H1 (cell line): ENCODE data around the gene NOM1. TPM values are rescaled to one million over a fixed set of nuclear protein-coding genes. Genes with fewer than 3 reads are reported as not detected.
A peak's percentile ranks its signal among the peaks of the same experiment; 100 is the strongest.

Source experiments
- CTCF ChIA-PET: fragments of 300-600 bp; sonication (Branson Sonifier 250); formaldehyde crosslinking; loops from one replicate; lab custom pipeline; 2021; ENCODE audit not compliant: partially characterized antibody; lab: Charles Lee
- POLR2A ChIA-PET: fragments of 300-600 bp; sonication (Branson Sonifier 250); formaldehyde crosslinking; loops from one replicate; lab custom pipeline; 2021; ENCODE audit warnings: inconsistent platforms; ENCODE audit not compliant: partially characterized antibody; lab: Charles Lee
- DNase-seq, 2 experiments: peaks; one replicate each; pipeline versions ENCODE4 v3.0.0 to v3.0.0-alpha.2; 2010 to 2022; ENCODE audit warnings: low spot score in 2 of 2, low read depth in 1 of 2, mixed read lengths in 1 of 2
- FAIRE-seq: peaks from 2 replicates; lab custom pipeline; 2011; peaks lifted over from hg19 to GRCh38; lab: Jason Lieb, UNC
- H2AFZ ChIP-seq: 2 replicates; pipeline ENCODE4 v1.8.1; 2012; ENCODE audit warnings: low read length, inconsistent platforms
- H2AK5ac ChIP-seq: 2 replicates; pipeline ENCODE4 v1.6.1; 2013; ENCODE audit warnings: low read depth, low read length
- H2BK120ac ChIP-seq: replicated peaks from 2 replicates; pipeline ENCODE3; 2013; ENCODE audit warnings: low read depth, low read length, inconsistent platforms
- H2BK12ac ChIP-seq: 2 replicates; pipeline ENCODE4 v1.6.1; 2013; ENCODE audit warnings: low read depth, low read length
- H2BK15ac ChIP-seq: 2 replicates; pipeline ENCODE4 v1.6.1; 2013; ENCODE audit warnings: low read length
- H2BK20ac ChIP-seq: 2 replicates; pipeline ENCODE4 v1.6.1; 2013; ENCODE audit warnings: low read length
- H2BK5ac ChIP-seq: 2 replicates; pipeline ENCODE4 v1.6.1; 2013; ENCODE audit warnings: low read depth, low read length
- H3K14ac ChIP-seq: 2 replicates; pipeline ENCODE4 v1.6.1; 2013; ENCODE audit warnings: inconsistent platforms; ENCODE audit not compliant: insufficient read length
- H3K18ac ChIP-seq: 2 replicates; pipeline ENCODE4 v1.6.1; 2013; ENCODE audit warnings: low read length; ENCODE audit errors: extremely low read depth
- H3K23ac ChIP-seq: 2 replicates; pipeline ENCODE4 v1.6.1; 2013; ENCODE audit warnings: inconsistent platforms; ENCODE audit not compliant: insufficient read length
- H3K23me2 ChIP-seq: 2 replicates; pipeline ENCODE4 v1.6.1; 2013; ENCODE audit warnings: low read depth, low read length
- H3K27ac ChIP-seq: 2 replicates; pipeline ENCODE4 v1.6.1; 2011; ENCODE audit warnings: low read depth, low read length, inconsistent platforms
- H3K27me3 ChIP-seq, 4 experiments: replicated peaks in 1 of 4; 1 replicate in 1 of 4; 2 replicates in 3 of 4; pipeline versions ENCODE4 v1.6.1 to v1.8.1; 2011 to 2013; ENCODE audit warnings: low read length in 3 of 4, mild to moderate bottlenecking in 3 of 4, inconsistent platforms in 2 of 4, mixed read lengths in 2 of 4, moderate library complexity in 1 of 4; ENCODE audit not compliant: control insufficient read depth in 3 of 4, insufficient read depth in 3 of 4; ENCODE audit errors: extremely low read depth in 1 of 4
- H3K36me3 ChIP-seq, 4 experiments: 2 replicates each; pipeline versions ENCODE4 v1.6.1 to v1.8.1; 2011 to 2013; ENCODE audit warnings: mild to moderate bottlenecking in 4 of 4, low read length in 3 of 4, moderate library complexity in 2 of 4, control low read depth in 1 of 4, inconsistent platforms in 1 of 4; ENCODE audit not compliant: insufficient read depth in 4 of 4, control insufficient read depth in 2 of 4
- H3K4ac ChIP-seq: replicated peaks from 2 replicates; pipeline ENCODE3; 2013; ENCODE audit warnings: low read length, low read depth, mixed read lengths, inconsistent platforms; ENCODE audit not compliant: insufficient read length
- H3K4me1 ChIP-seq, 4 experiments: replicated peaks in 1 of 4; 1 replicate in 1 of 4; 2 replicates in 3 of 4; pipeline versions ENCODE4 v1.6.1 to v1.8.1; 2011 to 2013; ENCODE audit warnings: low read length in 3 of 4, inconsistent platforms in 2 of 4, mixed read lengths in 1 of 4; ENCODE audit not compliant: insufficient read depth in 4 of 4, control insufficient read depth in 3 of 4
- H3K4me2 ChIP-seq, 2 experiments: 2 replicates each; pipeline versions ENCODE4 v1.6.1 to v1.8.1; 2011 to 2013; ENCODE audit warnings: low read depth in 2 of 2, low read length in 2 of 2, control low read depth in 1 of 2, inconsistent platforms in 1 of 2, mild to moderate bottlenecking in 1 of 2; ENCODE audit not compliant: insufficient read depth in 1 of 2
- H3K4me3 ChIP-seq, 4 experiments: fragments of 200-600, 300-600 bp in 1 of 4; sonication (generic), shearing (Covaris generic), sonication (Bioruptor Twin) in 1 of 4; 2 replicates each; pipeline versions ENCODE4 v1.5.1 to v1.8.1; 2011 to 2016; ENCODE audit warnings: low read length in 4 of 4, low read depth in 3 of 4, control low read depth in 2 of 4, inconsistent platforms in 2 of 4, mild to moderate bottlenecking in 2 of 4, mixed read lengths in 1 of 4, moderate library complexity in 1 of 4; ENCODE audit not compliant: insufficient read depth in 2 of 4; ENCODE audit errors: extremely low read depth in 1 of 4
- H3K56ac ChIP-seq: replicated peaks from 2 replicates; pipeline ENCODE3; 2013; ENCODE audit warnings: low read depth, mild to moderate bottlenecking, mixed read lengths, low read length, inconsistent platforms; ENCODE audit not compliant: insufficient read length
- H3K79me1 ChIP-seq: 2 replicates; pipeline ENCODE4 v1.6.1; 2013; ENCODE audit warnings: low read depth, low read length, control low read depth
- H3K79me2 ChIP-seq, 2 experiments: 2 replicates each; pipeline versions ENCODE4 v1.6.1 to v1.8.1; 2012 to 2013; ENCODE audit warnings: low read length in 2 of 2, mild to moderate bottlenecking in 2 of 2, inconsistent platforms in 1 of 2; ENCODE audit not compliant: insufficient read depth in 2 of 2, control insufficient read depth in 1 of 2
- H3K9ac ChIP-seq, 4 experiments: replicated peaks in 1 of 4; 1 replicate in 1 of 4; 2 replicates in 3 of 4; pipeline versions ENCODE4 v1.6.1 to v1.8.1; 2011 to 2013; ENCODE audit warnings: low read depth in 3 of 4, low read length in 3 of 4, control low read depth in 2 of 4, mild to moderate bottlenecking in 2 of 4, moderate library complexity in 2 of 4, inconsistent platforms in 1 of 4; ENCODE audit errors: extremely low read depth in 1 of 4
- H3K9me3 ChIP-seq, 2 experiments: 2 replicates each; pipeline versions ENCODE4 v1.6.1 to v1.8.1; 2012 to 2013; ENCODE audit warnings: mild to moderate bottlenecking in 2 of 2, moderate library complexity in 2 of 2, control low read depth in 1 of 2, inconsistent platforms in 1 of 2, low read depth in 1 of 2, low read length in 1 of 2, mixed read lengths in 1 of 2; ENCODE audit not compliant: insufficient read depth in 2 of 2
- H4K20me1 ChIP-seq, 2 experiments: replicated peaks in 1 of 2; 2 replicates each; pipeline versions ENCODE3 to v1.8.1; 2011 to 2013; ENCODE audit warnings: inconsistent platforms in 2 of 2, low read length in 2 of 2, mild to moderate bottlenecking in 1 of 2; ENCODE audit not compliant: insufficient read depth in 2 of 2, control insufficient read depth in 1 of 2
- H4K5ac ChIP-seq: 2 replicates; pipeline ENCODE4 v1.6.1; 2013; ENCODE audit warnings: low read length, low read depth, mixed read lengths, inconsistent platforms; ENCODE audit not compliant: insufficient read length
- H4K8ac ChIP-seq: 2 replicates; pipeline ENCODE4 v1.8.0; 2013; ENCODE audit warnings: mild to moderate bottlenecking, moderate library complexity, low read length, inconsistent platforms; ENCODE audit not compliant: insufficient read depth; ENCODE audit errors: extremely low read depth
- H4K91ac ChIP-seq: replicated peaks from 2 replicates; pipeline ENCODE3; 2013; ENCODE audit warnings: low read length, mixed read lengths, inconsistent platforms; ENCODE audit not compliant: insufficient read length
- CBX8 ChIP-seq: fragments of 300-800, 300-1000 bp; sonication (generic); IDR thresholded peaks from 2 replicates; pipeline ENCODE4 v1.7.1; 2016; ENCODE audit warnings: low read depth, low read length, borderline replicate concordance
- CTBP2 ChIP-seq: IDR thresholded peaks from 2 replicates; pipeline ENCODE4 v1.7.0; 2011; ENCODE audit warnings: borderline replicate concordance, mild to moderate bottlenecking, moderate library complexity, mixed read lengths, low read length; ENCODE audit not compliant: insufficient read depth, insufficient read length
- MAFK ChIP-seq: IDR thresholded peaks from 2 replicates; pipeline ENCODE4 v1.6.1; 2012; ENCODE audit warnings: low read depth, mild to moderate bottlenecking, improper control_type of control experiment, low read length
- WGBS, 2 experiments: shearing (Covaris generic) in 1 of 2; methylation state at CpG; one replicate each; pipeline versions ENCODE4 v1.1.6 to v1.1.7; 2013 to 2015; ENCODE audit warnings: low lambda C conversion rate in 2 of 2, mixed read lengths in 2 of 2, inconsistent platforms in 1 of 2, low coverage in 1 of 2, missing lambda C conversion rate in 1 of 2; ENCODE audit not compliant: insufficient replicate concordance in 2 of 2, insufficient coverage in 1 of 2, insufficient read length in 1 of 2; ENCODE audit errors: extremely low coverage in 1 of 2, missing lambda C conversion rate in 1 of 2; 5-methylcytosine and 5-hydroxymethylcytosine counted together
- polyA plus RNA-seq, 7 experiments: library from polyadenylated mRNA; depleted of rRNA in 3 of 7; stranded (reverse) in 5 of 7; unstranded in 2 of 7; fragments of >200 nt in 5 of 7; fragments of 200-250 nt in 2 of 7; gene quantifications; 1 replicate in 5 of 7; 2 replicates in 1 of 7; 4 replicates in 1 of 7; pipeline versions ENCODE4 v1.2.1 to v1.2.3, GENCODE V29; 2011 to 2013; ENCODE audit warnings: missing spikeins in 2 of 7, mixed read lengths in 2 of 7
- total RNA-seq: library from RNA; stranded (reverse); fragmentation: NEBNext Ultra II Directional; extraction: Animal tissue kit (Norgen Biotek cat#: 25700); gene quantifications from 2 replicates; pipeline ENCODE4 v1.2.1, GENCODE V29; 2021

NOM1 gene
- total and polyA plus RNA-seq, 2 of the 8 experiments (the other 6 are each of a cell fraction or from before 2014, with no cell fraction given) = 10.6 to 29.1 TPM

GRCh38 chr7:157006829-157007469 lies 57.4 kb downstream of the NOM1 start:
- Histone ChIP-seq H2BK20ac (no peak overlapping the region), H3K56ac (no peak overlapping the region), H3K79me2 (no peaks in the 10 kb centered on the region), H3K79me1 (no peaks in the 10 kb centered on the region), H4K8ac (peak overlapping the region; percentile 80), H3K27ac (no peak overlapping the region), H4K20me1 (peaks cover 23 to 26% of the 10 kb centered on the region in 2 experiments), H4K5ac (no peak overlapping the region), H2BK5ac (no peak overlapping the region), H3K14ac (no peak overlapping the region), H3K9ac (no peak overlapping the region), H3K18ac (peak overlapping the region; percentile 48; the same call in 1 of the 2 replicates), H2BK12ac (peak overlapping the region; percentile 55; the same call in 1 of the 2 replicates), H2AFZ (no peak overlapping the region), H2BK15ac (0 out of 2 replicates have a peak overlapping the region, but pooled peaks have one; percentile 12), H4K91ac (no peak overlapping the region), H3K36me3 (peaks cover 0 to 16% (median 0%) of the 10 kb centered on the region in 4 experiments; a peak in 1 of 8 replicates), H3K27me3 (peaks cover 94 to 98% (median 96%) of the 10 kb centered on the region in 4 experiments), H3K4me3 (no peak overlapping the region), H3K4me1 (peaks cover 3 to 37% (median 18%) of the 10 kb centered on the region in 4 experiments; a peak in 6 of 7 replicates), H2AK5ac (no peak overlapping the region), H3K23me2 (peaks cover 8% of the 10 kb centered on the region; the same call in 1 of the 2 replicates), H3K4ac (no peak overlapping the region), H3K23ac (no peak overlapping the region), H2BK120ac (no peak overlapping the region), H3K4me2 (no peak overlapping the region), H3K9me3 (no peaks in the 10 kb centered on the region)
- DNase-seq (peak in 1 of 2 experiments; percentile 39), FAIRE-seq (no peak)
- 21% methylated on average over 7 of the region's 7 CpGs; no CpG with 5 or more reads in 1 of the 2 experiments for WGBS, 2 experiments
- ChIA-PET CTCF (interaction anchor here (1.4 kb wide), 1 partner anchor 8 kb away, joined by 8 read pairs; no protein-coding TSS in a partner anchor), POLR2A (interaction anchor here (1.0 to 3.0 kb wide), 3 partner anchors 8 to 12 kb away, joined by 3 to 19 read pairs (median 8); no protein-coding TSS in a partner anchor)
- TF ChIP-seq CBX8 (0 out of 2 replicates have a peak, but pooled peaks have one; percentile 45), CTBP2 (peak; percentile 2), MAFK (no peak)
